Gastroesophageal sphincter (tissue), 4 donors: Measurements from ENCODE around the gene ALDH1A1. TPM values are rescaled to one million over a fixed set of nuclear protein-coding genes. Genes with fewer than 3 reads are reported as not detected.

ENCODE experiments used
- ATAC-seq: fragments of 150-250 bp; one replicate; pipeline ENCODE4 v1.9.1; 2016; ENCODE audit warnings: mild to moderate bottlenecking, moderate library complexity
- H3K27ac ChIP-seq, 4 donors: fragments of 200-600 bp; sonication (generic) in 3 of 4; 1 replicate in 3 of 4; 2 replicates in 1 of 4; pipeline ENCODE4 v1.5.1; 2016 to 2019
- H3K27me3 ChIP-seq: fragments of 200-600 bp; sonication (generic); one replicate; pipeline ENCODE4 v1.5.1; 2019
- H3K36me3 ChIP-seq, 2 donors: fragments of 200-600 bp; sonication (generic); one replicate each; pipeline ENCODE4 v1.5.1; 2019; ENCODE audit warnings: control low read depth in 1 of 2
- H3K4me1 ChIP-seq, 3 donors: fragments of 200-600 bp; sonication (generic); 1 replicate in 2 of 3; 2 replicates in 1 of 3; pipeline ENCODE4 v1.5.1; 2016 to 2019; ENCODE audit warnings: control low read depth in 2 of 3
- H3K4me3 ChIP-seq, 2 donors: fragments of 200-600 bp; sonication (generic); one replicate each; pipeline ENCODE4 v1.5.1; 2019; ENCODE audit warnings: mild to moderate bottlenecking in 1 of 2, moderate library complexity in 1 of 2
- H3K9me3 ChIP-seq, 3 donors: fragments of 200-600 bp; sonication (generic); one replicate each; pipeline ENCODE4 v1.5.1; 2017 to 2019; ENCODE audit warnings: control low read depth in 2 of 3
- EP300 ChIP-seq: sonication (generic); formaldehyde crosslinking; IDR thresholded peaks from one replicate; pipeline ENCODE4 v1.6.1; 2017; ENCODE audit warnings: antibody characterized with exemption, mild to moderate bottlenecking
- POLR2A ChIP-seq, 2 donors: fragments of 450-650 bp; IDR thresholded peaks; one replicate each; pipeline ENCODE4 v1.6.1; 2017; ENCODE audit warnings: antibody characterized with exemption in 2 of 2, mild to moderate bottlenecking in 2 of 2, moderate library complexity in 1 of 2
- POLR2AphosphoS5 ChIP-seq: sonication (generic); formaldehyde crosslinking; IDR thresholded peaks from one replicate; pipeline ENCODE4 v1.6.1; 2017; ENCODE audit warnings: antibody characterized with exemption
- WGBS, 2 donors: methylation state at CpG; one replicate each; pipeline ENCODE4 v1.1.5; 2018; ENCODE audit warnings: low coverage in 1 of 2; 5-methylcytosine and 5-hydroxymethylcytosine counted together
- total RNA-seq, 4 donors: library from RNA; depleted of rRNA; stranded (reverse); fragments of >200 nt; gene quantifications; one replicate each; pipeline ENCODE4 v1.1.0, GENCODE V29; 2016
- TF ChIP-seq, protein P1 (sequence below), 4 experiments: fragments of 200-600 bp in 2 of 4; fragments of 450-650 bp in 2 of 4; sonication (generic) in 1 of 4; IDR thresholded peaks; one replicate each; pipeline ENCODE4 v1.5.1; 2017 to 2019; ENCODE audit warnings: antibody characterized with exemption in 4 of 4, mild to moderate bottlenecking in 2 of 4, moderate library complexity in 2 of 4

Gene ALDH1A1
- total RNA-seq, 4 donors from 2014 or later: 49.2 to 118 (median 83.9) TPM

GRCh38 chr9:72931437-72931836 lies 21.4 kb downstream of the ALDH1A1 start:
- TF ChIP-seq POLR2AphosphoS5: no peak
- TF ChIP-seq POLR2A (IDR thresholded peaks at IDR 0.05): no peak
- TF ChIP-seq, protein P1, sequence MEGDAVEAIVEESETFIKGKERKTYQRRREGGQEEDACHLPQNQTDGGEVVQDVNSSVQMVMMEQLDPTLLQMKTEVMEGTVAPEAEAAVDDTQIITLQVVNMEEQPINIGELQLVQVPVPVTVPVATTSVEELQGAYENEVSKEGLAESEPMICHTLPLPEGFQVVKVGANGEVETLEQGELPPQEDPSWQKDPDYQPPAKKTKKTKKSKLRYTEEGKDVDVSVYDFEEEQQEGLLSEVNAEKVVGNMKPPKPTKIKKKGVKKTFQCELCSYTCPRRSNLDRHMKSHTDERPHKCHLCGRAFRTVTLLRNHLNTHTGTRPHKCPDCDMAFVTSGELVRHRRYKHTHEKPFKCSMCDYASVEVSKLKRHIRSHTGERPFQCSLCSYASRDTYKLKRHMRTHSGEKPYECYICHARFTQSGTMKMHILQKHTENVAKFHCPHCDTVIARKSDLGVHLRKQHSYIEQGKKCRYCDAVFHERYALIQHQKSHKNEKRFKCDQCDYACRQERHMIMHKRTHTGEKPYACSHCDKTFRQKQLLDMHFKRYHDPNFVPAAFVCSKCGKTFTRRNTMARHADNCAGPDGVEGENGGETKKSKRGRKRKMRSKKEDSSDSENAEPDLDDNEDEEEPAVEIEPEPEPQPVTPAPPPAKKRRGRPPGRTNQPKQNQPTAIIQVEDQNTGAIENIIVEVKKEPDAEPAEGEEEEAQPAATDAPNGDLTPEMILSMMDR (IDR thresholded peaks at IDR 0.05): no peak
- no peak for TF ChIP-seq EP300
- Histone ChIP-seq H3K4me3 (no peak overlapping the region), H3K9me3 (no peaks in the 10 kb centered on the region), H3K27ac (no peak overlapping the region), H3K36me3 (no peaks in the 10 kb centered on the region), H3K27me3 (no peaks in the 10 kb centered on the region), H3K4me1 (peaks cover 0 to 7% (median 0%) of the 10 kb centered on the region in 3 donors)
- 71 to 76% methylated on average over 1 of the region's 1 CpG for WGBS, 2 donors
- ATAC-seq: no peak

GRCh38 chr9:72930828-72931227 lies 22.0 kb downstream of the ALDH1A1 start:
- Histone ChIP-seq H3K36me3 (no peaks in the 10 kb centered on the region), H3K27ac (no peak overlapping the region), H3K4me1 (peaks cover 0 to 7% (median 0%) of the 10 kb centered on the region in 3 donors), H3K4me3 (no peak overlapping the region), H3K27me3 (no peaks in the 10 kb centered on the region), H3K9me3 (no peaks in the 10 kb centered on the region)
- ATAC-seq: no peak
- WGBS, 2 donors: 86 to 90% methylated on average over 7 to 10 of the region's 10 CpGs
- TF ChIP-seq, protein P1 (IDR thresholded peaks at IDR 0.05): no peak
- no peak for TF ChIP-seq POLR2A (IDR thresholded peaks at IDR 0.05)
- TF ChIP-seq POLR2AphosphoS5: no peak
- no peak for TF ChIP-seq EP300

- no peak for ATAC-seq
- Histone ChIP-seq H3K27ac (no peak overlapping the region), H3K4me1 (peaks cover 0 to 16% (median 0%) of the 10 kb centered on the region in 3 donors), H3K4me3 (no peak overlapping the region), H3K27me3 (no peaks in the 10 kb centered on the region), H3K36me3 (no peaks in the 10 kb centered on the region), H3K9me3 (no peaks in the 10 kb centered on the region)
- WGBS, 2 donors: 86 to 100% methylated on average over 1 of the region's 1 CpG
- no peak for TF ChIP-seq EP300
- TF ChIP-seq, protein P1 (IDR thresholded peaks at IDR 0.05): no peak
- no peak for TF ChIP-seq POLR2AphosphoS5
- TF ChIP-seq POLR2A (IDR thresholded peaks at IDR 0.05): no peak
Measured at GRCh38 chr9:72929542-72929941, 23.3 kb downstream of the ALDH1A1 start.

DNA sequence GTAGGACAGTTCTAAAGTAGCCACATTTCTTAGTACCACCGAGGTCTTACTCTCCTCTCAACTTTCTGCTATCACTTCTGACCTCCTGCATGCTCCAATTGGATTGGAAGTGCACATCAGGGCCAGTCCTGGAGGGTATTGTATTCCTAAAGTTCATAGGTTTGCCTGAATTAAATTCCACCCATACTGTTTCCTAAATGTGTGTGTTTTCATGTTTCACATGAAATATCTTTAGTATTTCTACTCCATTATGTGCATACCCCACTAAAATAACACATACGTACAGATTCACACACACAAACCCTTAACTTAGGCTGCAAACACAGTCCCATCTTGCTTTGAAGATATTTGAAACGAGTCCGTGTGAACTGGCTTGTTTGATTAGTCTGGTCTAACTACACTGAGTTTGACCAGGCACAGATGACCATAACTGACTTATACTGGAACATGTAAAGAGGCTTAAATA lies 24.8 kb downstream of the ALDH1A1 start:
- H3K4me1 ChIP-seq: peaks cover 0 to 16% (median 0%) of the 10 kb centered on the region in 3 donors
- no peak for TF ChIP-seq POLR2A (IDR thresholded peaks at IDR 0.05)
- TF ChIP-seq EP300: no peak
- TF ChIP-seq, protein P1 (IDR thresholded peaks at IDR 0.05): no peak
- TF ChIP-seq POLR2AphosphoS5: no peak
- 70 to 86% methylated on average over 2 to 4 of the region's 4 CpGs for WGBS, 2 donors
- no peak overlapping the region for H3K4me3 ChIP-seq
- no peaks in the 10 kb centered on the region for H3K27me3 ChIP-seq
- no peaks in the 10 kb centered on the region for H3K36me3 ChIP-seq
- no peak for ATAC-seq
- H3K9me3 ChIP-seq: no peaks in the 10 kb centered on the region
- H3K27ac ChIP-seq: no peak overlapping the region

GRCh38 chr9:72926506-72926905 lies 26.3 kb downstream of the ALDH1A1 start:
- H3K4me3 ChIP-seq: no peak overlapping the region
- no peak overlapping the region for H3K27ac ChIP-seq
- H3K27me3 ChIP-seq: no peaks in the 10 kb centered on the region
- peaks cover 0 to 6% of the 10 kb centered on the region in 2 donors for H3K36me3 ChIP-seq
- WGBS, 2 donors: 100% methylated on average over 1 of the region's 1 CpG
- peaks cover 0 to 9% (median 0%) of the 10 kb centered on the region in 3 donors for H3K4me1 ChIP-seq
- TF ChIP-seq EP300 (no peak), POLR2A (IDR thresholded peaks at IDR 0.05) (no peak), POLR2AphosphoS5 (no peak)
- TF ChIP-seq, protein P1 (IDR thresholded peaks at IDR 0.05): no peak
- no peaks in the 10 kb centered on the region for H3K9me3 ChIP-seq
- no peak for ATAC-seq
